Measurements from ENCODE around the gene ZNF593OS. TPM values are rescaled to one million over a fixed set of nuclear protein-coding genes. Genes with fewer than 3 reads are reported as not detected.

ZNF593OS gene
- total RNA-seq, 4 donors from 2014 or later: not detected

DNA sequence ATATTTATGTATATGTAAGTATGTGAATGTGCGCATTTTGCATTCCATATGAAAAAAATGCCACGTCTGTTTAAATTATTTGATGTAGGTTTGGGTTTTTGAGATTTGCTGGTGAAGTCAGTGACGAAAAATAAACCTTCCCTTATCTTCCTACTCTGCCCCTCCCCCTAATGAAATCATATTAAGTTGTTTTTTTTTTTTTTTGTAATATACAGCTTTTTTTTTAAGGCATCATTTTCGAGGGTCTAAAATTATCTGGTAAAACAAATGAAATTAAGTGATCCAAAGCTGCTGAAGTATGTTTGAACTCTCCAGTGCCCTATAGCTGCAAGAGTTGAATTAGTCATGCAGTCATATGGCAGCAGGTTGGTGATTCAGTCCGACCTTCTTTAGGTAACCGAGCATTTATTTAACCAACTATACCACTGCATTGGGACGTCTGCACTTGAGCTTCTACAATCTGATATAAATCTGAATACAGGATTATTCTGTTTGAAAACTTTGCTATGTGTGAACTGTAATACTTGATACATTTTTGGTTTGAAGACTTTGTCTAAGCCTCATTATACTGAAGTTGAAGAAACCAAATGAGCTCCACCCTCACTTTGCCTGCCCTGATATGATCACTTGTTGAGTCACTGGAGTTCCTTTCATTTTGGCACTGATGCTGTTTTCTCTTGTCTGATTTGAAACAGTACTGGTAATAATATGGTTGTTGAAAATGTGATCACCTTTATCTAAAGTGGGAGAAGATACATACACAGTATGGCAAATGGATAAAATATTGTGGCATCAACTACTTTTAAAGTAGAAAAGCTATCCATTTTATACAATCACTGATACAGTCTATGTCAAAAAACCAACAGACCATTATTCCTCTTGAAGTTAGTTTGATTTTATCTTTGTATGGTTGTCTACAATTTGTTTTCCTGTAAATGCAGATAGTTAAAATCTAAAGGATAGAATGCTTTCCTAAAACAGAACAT lies 48.4 kb downstream of the ZNF593OS start:
- no peak for DNase-seq
- Histone ChIP-seq H3K9me3 (no peaks in the 10 kb centered on the region), H3K27me3 (no peaks in the 10 kb centered on the region), H3K36me3 (peaks cover 0 to 14% (median 0%) of the 10 kb centered on the region in 3 donors), H3K27ac (peak overlapping the region in 1 of 4 donors; percentile 0), H3K4me3 (no peak overlapping the region), H3K4me1 (peaks cover 0 to 19% (median 4%) of the 10 kb centered on the region in 4 donors)
- no peak for TF ChIP-seq POLR2A (IDR thresholded peaks at IDR 0.05)
- TF ChIP-seq, protein P1, sequence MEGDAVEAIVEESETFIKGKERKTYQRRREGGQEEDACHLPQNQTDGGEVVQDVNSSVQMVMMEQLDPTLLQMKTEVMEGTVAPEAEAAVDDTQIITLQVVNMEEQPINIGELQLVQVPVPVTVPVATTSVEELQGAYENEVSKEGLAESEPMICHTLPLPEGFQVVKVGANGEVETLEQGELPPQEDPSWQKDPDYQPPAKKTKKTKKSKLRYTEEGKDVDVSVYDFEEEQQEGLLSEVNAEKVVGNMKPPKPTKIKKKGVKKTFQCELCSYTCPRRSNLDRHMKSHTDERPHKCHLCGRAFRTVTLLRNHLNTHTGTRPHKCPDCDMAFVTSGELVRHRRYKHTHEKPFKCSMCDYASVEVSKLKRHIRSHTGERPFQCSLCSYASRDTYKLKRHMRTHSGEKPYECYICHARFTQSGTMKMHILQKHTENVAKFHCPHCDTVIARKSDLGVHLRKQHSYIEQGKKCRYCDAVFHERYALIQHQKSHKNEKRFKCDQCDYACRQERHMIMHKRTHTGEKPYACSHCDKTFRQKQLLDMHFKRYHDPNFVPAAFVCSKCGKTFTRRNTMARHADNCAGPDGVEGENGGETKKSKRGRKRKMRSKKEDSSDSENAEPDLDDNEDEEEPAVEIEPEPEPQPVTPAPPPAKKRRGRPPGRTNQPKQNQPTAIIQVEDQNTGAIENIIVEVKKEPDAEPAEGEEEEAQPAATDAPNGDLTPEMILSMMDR (IDR thresholded peaks at IDR 0.05): no peak

DNA sequence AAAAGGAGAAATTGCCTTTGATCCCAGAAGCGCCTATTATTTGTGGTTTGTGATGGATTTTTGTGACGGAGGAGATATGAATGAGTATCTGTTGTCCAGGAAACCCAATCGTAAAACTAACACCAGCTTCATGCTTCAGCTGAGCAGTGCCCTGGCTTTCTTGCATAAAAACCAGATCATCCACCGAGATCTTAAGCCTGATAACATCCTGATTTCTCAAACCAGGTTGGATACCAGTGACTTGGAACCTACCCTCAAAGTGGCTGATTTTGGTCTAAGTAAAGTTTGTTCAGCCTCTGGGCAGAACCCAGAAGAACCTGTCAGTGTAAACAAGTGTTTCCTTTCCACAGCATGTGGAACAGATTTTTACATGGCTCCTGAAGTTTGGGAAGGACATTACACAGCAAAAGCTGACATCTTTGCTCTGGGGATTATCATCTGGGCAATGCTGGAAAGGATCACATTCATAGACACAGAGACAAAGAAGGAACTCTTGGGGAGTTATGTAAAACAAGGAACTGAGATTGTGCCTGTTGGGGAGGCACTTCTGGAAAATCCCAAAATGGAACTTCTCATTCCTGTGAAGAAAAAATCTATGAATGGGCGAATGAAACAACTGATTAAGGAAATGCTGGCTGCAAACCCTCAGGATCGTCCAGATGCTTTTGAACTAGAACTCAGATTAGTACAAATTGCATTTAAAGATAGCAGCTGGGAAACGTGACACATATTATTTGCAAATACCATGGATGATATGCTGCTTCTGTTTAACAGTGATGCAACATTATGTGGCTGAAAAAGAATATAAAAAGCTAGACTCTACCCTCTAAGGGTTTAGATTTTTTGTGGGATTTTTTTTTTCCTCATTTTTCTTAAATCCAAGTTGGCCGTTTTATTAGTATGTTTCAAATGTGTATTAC lies 49.5 kb downstream of the ZNF593OS start:
- no peaks in the 10 kb centered on the region for H3K9me3 ChIP-seq
- H3K4me3 ChIP-seq: no peak overlapping the region
- peaks cover 0 to 26% (median 0%) of the 10 kb centered on the region in 3 donors for H3K36me3 ChIP-seq
- no peaks in the 10 kb centered on the region for H3K27me3 ChIP-seq
- no peak overlapping the region for H3K27ac ChIP-seq
- DNase-seq: no peak
- no peak for TF ChIP-seq POLR2A (IDR thresholded peaks at IDR 0.05)
- TF ChIP-seq, protein P1 (IDR thresholded peaks at IDR 0.05): no peak
- H3K4me1 ChIP-seq: peaks cover 0 to 11% (median 4%) of the 10 kb centered on the region in 4 donors

DNA sequence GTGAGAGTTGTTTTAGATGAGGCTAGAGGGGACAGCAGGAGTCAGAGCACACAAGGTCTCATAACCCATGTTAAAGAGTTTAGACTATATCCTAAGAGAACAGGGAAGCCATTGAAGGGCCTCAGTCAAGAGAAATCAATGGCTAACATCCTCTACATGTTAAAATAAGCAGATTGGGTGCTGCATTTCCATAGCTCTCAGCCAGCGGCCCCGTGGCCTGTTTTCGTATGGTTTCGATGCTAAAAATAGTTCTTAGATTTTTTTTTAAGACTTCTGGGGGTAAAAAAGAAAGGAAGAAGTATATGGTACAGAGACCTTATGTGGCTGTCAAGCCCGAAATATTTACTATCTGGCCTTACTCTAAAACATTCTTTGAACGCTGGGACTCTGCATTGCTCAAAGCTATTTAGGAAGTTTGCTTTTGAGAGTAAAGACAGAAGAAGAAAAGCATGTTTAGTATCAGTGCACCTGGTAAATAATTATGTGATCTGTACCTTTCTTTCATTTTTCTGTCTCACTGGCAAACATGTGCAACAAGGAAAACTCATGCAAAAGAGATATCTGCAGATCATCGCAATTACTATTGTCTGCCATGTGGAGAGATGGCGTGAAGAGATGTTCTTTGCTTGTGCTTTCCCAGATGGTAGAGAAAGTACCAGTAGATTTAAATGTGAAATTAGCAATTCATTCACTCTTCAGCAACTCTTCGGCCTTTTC lies 51.6 kb downstream of the ZNF593OS start:
- H3K27me3 ChIP-seq: no peaks in the 10 kb centered on the region
- no peak overlapping the region for H3K27ac ChIP-seq
- H3K9me3 ChIP-seq: no peaks in the 10 kb centered on the region
- DNase-seq: no peak
- H3K36me3 ChIP-seq: peaks cover 0 to 41% (median 0%) of the 10 kb centered on the region in 3 donors
- H3K4me1 ChIP-seq: peaks cover 0 to 5% (median 1%) of the 10 kb centered on the region in 4 donors
- H3K4me3 ChIP-seq: no peak overlapping the region
- no peak for TF ChIP-seq POLR2A (IDR thresholded peaks at IDR 0.05)
- TF ChIP-seq, protein P1 (IDR thresholded peaks at IDR 0.05): no peak

Other genes starting within 250 kb of the ZNF593OS start
- gene PAFAH2, start 173.8 kb downstream of the ZNF593OS start, total RNA-seq: 10 to 100 TPM; 15.7 to 57.8 (median 48.4) TPM
- not detected for gene EXTL1, start 150.1 kb downstream of the ZNF593OS start, total RNA-seq
- gene SLC30A2, start 125.7 kb downstream of the ZNF593OS start, total RNA-seq: 10 to 100 TPM in 1 of 4 donors, 1 to 10 TPM in 1, under 1 TPM in 1, not detected in 1; 0.18 to 13.2 (median 1.7) TPM
- gene TRIM63, start 104.2 kb downstream of the ZNF593OS start, total RNA-seq: under 1 TPM in 2 of 4 donors, not detected in 2; 0.53 to 0.95 TPM
- gene PDIK1L, start 60.0 kb downstream of the ZNF593OS start, total RNA-seq: 10 to 100 TPM in 3 of 4 donors, 1 to 10 TPM in 1; 8.3 to 13.2 (median 12.4) TPM
- gene FAM110D, start 12.8 kb downstream of the ZNF593OS start, total RNA-seq: 1 to 10 TPM in 3 of 4 donors, not detected in 1; 1.3 to 6.6 (median 1.3) TPM
- gene C1orf232, start 2.9 kb downstream of the ZNF593OS start, total RNA-seq: not detected
- 10 to 100 TPM; 11.7 to 19.5 (median 15.5) TPM for gene ZNF593, start 1.9 kb downstream of the ZNF593OS start, total RNA-seq
- gene CNKSR1, start 5.7 kb upstream of the ZNF593OS start, total RNA-seq: 100 to 1,000 TPM in 2 of 4 donors, 10 to 100 TPM in 2; 28.9 to 160 (median 105) TPM
- gene CATSPER4, start 18.8 kb upstream of the ZNF593OS start, total RNA-seq: not detected
- 10 to 100 TPM; 11.0 to 32.2 (median 12.9) TPM for gene CEP85, start 62.4 kb upstream of the ZNF593OS start, total RNA-seq
- 10 to 100 TPM; 62.7 to 91.8 (median 89.6) TPM for gene SH3BGRL3, start 108.3 kb upstream of the ZNF593OS start, total RNA-seq
- gene UBXN11, start 134.8 kb upstream of the ZNF593OS start, total RNA-seq: 10 to 100 TPM in 3 of 4 donors, 1 to 10 TPM in 1; 3.9 to 68.5 (median 18.2) TPM
- 100 to 1,000 TPM in 1 of 4 donors, 10 to 100 TPM in 1, 1 to 10 TPM in 2; 4.7 to 135 (median 13.6) TPM for gene CD52, start 146.1 kb upstream of the ZNF593OS start, total RNA-seq
- 10 to 100 TPM in 3 of 4 donors, not detected in 1; 42.0 to 51.9 (median 51.8) TPM for gene CRYBG2, start 182.3 kb upstream of the ZNF593OS start, total RNA-seq
- gene ZNF683, start 200.9 kb upstream of the ZNF593OS start, total RNA-seq: not detected
- not detected for gene LIN28A, start 239.0 kb upstream of the ZNF593OS start, total RNA-seq